Stimulated activated CD8-positive, alpha-beta memory T cell treated with anti-CD3 and anti-CD28 coated beads, Interleukin-12 subunit alpha, Interleukin-12 subunit beta, amount 100 ng/mL, for 24 hours (primary cell): ENCODE measurements around the gene NR1D1.

Source experiments
- DNase-seq: peaks from one replicate; pipeline ENCODE4 v3.0.0-alpha.2; 2020; ENCODE audit errors: extremely low read depth

Gene NR1D1

GRCh38 chr17:40111221-40112128, 11.1 kb upstream of the NR1D1 start:
- DNase-seq = no peak

- no peak for DNase-seq
These were observed 9.8 kb upstream of the NR1D1 start for GRCh38 chr17:40110026-40110845.

GRCh38 chr17:40108970-40109824, 8.8 kb upstream of the NR1D1 start:
- DNase-seq = no peak

- no peak for DNase-seq
These were observed 7.3 kb upstream of the NR1D1 start for GRCh38 chr17:40107522-40108174.

GRCh38 chr17:40106760-40107521, 6.6 kb upstream of the NR1D1 start:
- DNase-seq = no peak

- no peak for DNase-seq
These were observed 5.7 kb upstream of the NR1D1 start for GRCh38 chr17:40105861-40106759.

- DNase-seq = no peak
These were observed 4.5 kb upstream of the NR1D1 start for GRCh38 chr17:40104594-40105486.

- no peak for DNase-seq
These were observed 3.3 kb upstream of the NR1D1 start for GRCh38 chr17:40103688-40104087.

GRCh38 chr17:40103071-40103661, 2.8 kb upstream of the NR1D1 start:
- no peak for DNase-seq

GRCh38 chr17:40101367-40102210, 1.2 kb upstream of the NR1D1 start:
- no peak for DNase-seq

GRCh38 chr17:40100669-40101366, 429 bp upstream of the NR1D1 start:
- peak; percentile 82 for DNase-seq

GRCh38 chr17:40099619-40100418, 570 bp downstream of the NR1D1 start:
- DNase-seq = no peak

GRCh38 chr17:40098846-40099618, 1.4 kb downstream of the NR1D1 start:
- DNase-seq = peak; percentile 98

- DNase-seq = no peak
These were observed 2.2 kb downstream of the NR1D1 start for GRCh38 chr17:40097931-40098845.
